IMR-90 (cell line): Measurements from ENCODE around the gene ASB4. TPM values are rescaled to one million over a fixed set of nuclear protein-coding genes. Genes with fewer than 3 reads are reported as not detected.
A peak's percentile ranks its signal among the peaks of the same experiment; 100 is the strongest.

Source experiments
- ATAC-seq: fragments of 200-7000 bp; cut with Tn5 transposase; 2 replicates; pipeline ENCODE4 v1.9.1; 2020; ENCODE audit warnings: low read depth, mild to moderate bottlenecking, moderate library complexity
- BruUV-seq: library from RNA; stranded (reverse); fragments of 400-500 nt; replicated peaks from 2 replicates; lab custom pipeline; 2021; lab: Mats Ljungman, UMichigan
- CTCF ChIA-PET: fragments of 300-600 bp; formaldehyde crosslinking; extraction: SDS; loops from one replicate; lab custom pipeline; 2021; ENCODE audit warnings: antibody characterized with exemption; lab: Yijun Ruan, JAX
- POLR2A ChIA-PET: fragments of 300-600 bp; sonication (Branson Sonifier 250); formaldehyde crosslinking; loops from one replicate; lab custom pipeline; 2022; ENCODE audit warnings: antibody characterized with exemption; ENCODE audit not compliant: unreplicated experiment; lab: Charles Lee
- DNase-seq: peaks from one replicate; pipeline ENCODE4 v3.0.0; 2013
- H2AFZ ChIP-seq: replicated peaks from 2 replicates; pipeline ENCODE3; 2013; ENCODE audit warnings: low read length, mild to moderate bottlenecking; ENCODE audit not compliant: poor library complexity
- H2AK5ac ChIP-seq: 2 replicates; pipeline ENCODE4 v1.6.1; 2013; ENCODE audit warnings: low read depth, low read length, inconsistent platforms
- H2AK9ac ChIP-seq: replicated peaks from 2 replicates; pipeline ENCODE3; 2013; ENCODE audit warnings: mild to moderate bottlenecking, low read depth, low read length, moderate library complexity; ENCODE audit not compliant: poor library complexity
- H2BK120ac ChIP-seq: 2 replicates; pipeline ENCODE4 v1.6.1; 2013; ENCODE audit warnings: low read depth, low read length, inconsistent platforms
- H2BK15ac ChIP-seq: 3 replicates; pipeline ENCODE4 v1.6.1; 2013; ENCODE audit warnings: low read depth, low read length, inconsistent platforms
- H2BK20ac ChIP-seq: 2 replicates; pipeline ENCODE4 v1.6.1; 2013; ENCODE audit warnings: low read depth, mild to moderate bottlenecking, inconsistent platforms, low read length, moderate library complexity
- H2BK5ac ChIP-seq: 2 replicates; pipeline ENCODE4 v1.6.1; 2013; ENCODE audit warnings: mild to moderate bottlenecking, low read depth, low read length, inconsistent platforms; ENCODE audit not compliant: poor library complexity, severe bottlenecking
- H3K14ac ChIP-seq: replicated peaks from 2 replicates; pipeline ENCODE4 v1.6.1; 2013; ENCODE audit warnings: low read depth, low read length, inconsistent platforms
- H3K18ac ChIP-seq: 2 replicates; pipeline ENCODE4 v1.6.1; 2013; ENCODE audit warnings: low read depth, low read length, control low read depth
- H3K23ac ChIP-seq: 2 replicates; pipeline ENCODE4 v1.6.1; 2013; ENCODE audit warnings: low read depth, low read length, inconsistent platforms
- H3K27ac ChIP-seq: 2 replicates; pipeline ENCODE4 v1.5.1; 2013; ENCODE audit warnings: mild to moderate bottlenecking, control low read depth, low read length; ENCODE audit not compliant: insufficient read depth
- H3K27me3 ChIP-seq: 2 replicates; pipeline ENCODE4 v1.6.1; 2013; ENCODE audit warnings: low read length; ENCODE audit not compliant: control insufficient read depth, insufficient read depth
- H3K36me3 ChIP-seq: 2 replicates; pipeline ENCODE4 v1.6.1; 2013; ENCODE audit warnings: low read length, mixed read lengths; ENCODE audit not compliant: control insufficient read depth, insufficient read depth
- H3K4ac ChIP-seq: 2 replicates; pipeline ENCODE4 v1.6.1; 2013; ENCODE audit warnings: low read depth, low read length, inconsistent platforms
- H3K4me1 ChIP-seq: 2 replicates; pipeline ENCODE4 v1.6.1; 2013; ENCODE audit warnings: low read length, mixed read lengths; ENCODE audit not compliant: control insufficient read depth, insufficient read depth
- H3K4me2 ChIP-seq: 2 replicates; pipeline ENCODE4 v1.6.1; 2013; ENCODE audit warnings: low read depth, mild to moderate bottlenecking, control low read depth, low read length, moderate library complexity
- H3K4me3 ChIP-seq: 2 replicates; pipeline ENCODE4 v1.5.1; 2013; ENCODE audit warnings: low read depth, mild to moderate bottlenecking, control low read depth, low read length, moderate library complexity; ENCODE audit not compliant: insufficient read depth
- H3K56ac ChIP-seq: 2 replicates; pipeline ENCODE4 v1.6.1; 2013; ENCODE audit warnings: low read length, inconsistent platforms; ENCODE audit not compliant: insufficient read depth; ENCODE audit errors: extremely low read depth
- H3K79me1 ChIP-seq, 2 experiments: 2 replicates each; pipeline ENCODE4 v1.6.1; 2013; ENCODE audit warnings: low read length in 2 of 2, inconsistent platforms in 1 of 2, low read depth in 1 of 2
- H3K9ac ChIP-seq: 2 replicates; pipeline ENCODE4 v1.6.1; 2013; ENCODE audit warnings: low read depth, low read length, control low read depth
- H3K9me1 ChIP-seq: 2 replicates; pipeline ENCODE4 v1.6.1; 2013; ENCODE audit warnings: low read length, inconsistent platforms; ENCODE audit not compliant: insufficient read depth
- H3K9me3 ChIP-seq: 2 replicates; pipeline ENCODE4 v1.6.1; 2013; ENCODE audit warnings: low read length; ENCODE audit not compliant: control insufficient read depth, insufficient read depth
- H4K20me1 ChIP-seq: 2 replicates; pipeline ENCODE4 v1.6.1; 2013; ENCODE audit warnings: low read length, inconsistent platforms; ENCODE audit not compliant: insufficient read depth
- H4K5ac ChIP-seq: 2 replicates; pipeline ENCODE4 v1.6.1; 2013; ENCODE audit warnings: mild to moderate bottlenecking, low read depth, low read length, control low read depth
- H4K8ac ChIP-seq, 2 experiments: 2 replicates each; pipeline ENCODE4 v1.6.1; 2013; ENCODE audit warnings: low read depth in 2 of 2, low read length in 2 of 2, control low read depth in 1 of 2, inconsistent platforms in 1 of 2
- H4K91ac ChIP-seq: 2 replicates; pipeline ENCODE4 v1.6.1; 2013; ENCODE audit warnings: low read depth, low read length, inconsistent platforms; ENCODE audit not compliant: insufficient read depth
- FOS ChIP-seq: fragments of 150-350 bp; IDR thresholded peaks from 2 replicates; pipeline ENCODE4 v1.6.1; 2016; ENCODE audit warnings: low read depth, low read length
- WGBS, 2 experiments: methylation state at CpG; one replicate each; pipeline versions ENCODE4 v1.1.5 to v1.1.7; 2013; ENCODE audit warnings: missing lambda C conversion rate in 2 of 2; ENCODE audit not compliant: insufficient read length in 1 of 2; ENCODE audit errors: extremely low coverage in 2 of 2; 5-methylcytosine and 5-hydroxymethylcytosine counted together
- dilution Hi-C: fragments of 300-500 bp; cut with HindIII; formaldehyde crosslinking; loops from one replicate; pipeline ENCODE4 v1.14.3; 2018; ENCODE audit warnings: low sequenced_read_pairs; ENCODE audit not compliant: unreplicated experiment
- in situ Hi-C: fragments of 300-500 bp; cut with MboI; formaldehyde crosslinking; loops from 3 replicates; pipeline ENCODE4 v1.14.3; 2019; ENCODE audit warnings: low sequenced_read_pairs, inconsistent platforms, mixed read lengths
- intact Hi-C: fragments of 100-400 bp; cut with micrococcal nuclease; formaldehyde crosslinking; loops from 2 replicates; pipeline ENCODE4 v1.10.0; 2022
- polyA plus RNA-seq, 3 experiments: library from polyadenylated mRNA; depleted of rRNA; stranded (reverse); fragments of >200 nt; gene quantifications; 2 replicates each; pipeline ENCODE4 v1.2.3, GENCODE V29; 2012; ENCODE audit warnings: low replicate concordance in 1 of 3
- total RNA-seq: library from RNA; depleted of rRNA; stranded (reverse); fragments of >200 nt; gene quantifications from 2 replicates; pipeline ENCODE4 v1.2.3, GENCODE V29; 2012

The ASB4 gene
- total and polyA plus RNA-seq, 2 of the 4 experiments (the other 2 are of a cell fraction) = not detected

GRCh38 chr7:95470452-95470851 is 15.3 kb upstream of the ASB4 start:
- in situ Hi-C loops = loop anchor here (10.0 kb wide), 2 partner anchors 276 to 1016 kb away; no protein-coding TSS in a partner anchor
- H3K56ac ChIP-seq = no peak overlapping the region
- no peaks in the 10 kb centered on the region for H3K9me1 ChIP-seq
- no peak overlapping the region for H3K14ac ChIP-seq
- dilution Hi-C loops = no loop called here
- H3K18ac ChIP-seq = no peak overlapping the region
- H4K91ac ChIP-seq = no peak overlapping the region
- intact Hi-C loops = no loop called here
- no peak overlapping the region for H3K4ac ChIP-seq
- no peak overlapping the region for H2AK5ac ChIP-seq
- no peak overlapping the region for H2AK9ac ChIP-seq
- no CpG with 5 or more reads among the region's 3 CpGs for WGBS, 2 experiments
- no peak overlapping the region for H3K9ac ChIP-seq
- peaks cover 15% of the 10 kb centered on the region for H3K27me3 ChIP-seq
- H2BK20ac ChIP-seq = no peak overlapping the region
- H4K20me1 ChIP-seq = no peaks in the 10 kb centered on the region
- no peak overlapping the region for H4K5ac ChIP-seq
- H3K36me3 ChIP-seq = no peaks in the 10 kb centered on the region
- ChIA-PET CTCF (no interaction called here), POLR2A (no interaction called here)
- H3K4me3 ChIP-seq = no peak overlapping the region
- H3K27ac ChIP-seq = no peak overlapping the region
- no peak overlapping the region for H4K8ac ChIP-seq
- no peak overlapping the region for H2AFZ ChIP-seq
- no peak for TF ChIP-seq FOS
- H2BK120ac ChIP-seq = no peak overlapping the region
- H2BK5ac ChIP-seq = no peak overlapping the region
- H3K9me3 ChIP-seq = no peaks in the 10 kb centered on the region
- ATAC-seq (no peak), DNase-seq (peak; percentile 16)
- H3K79me1 ChIP-seq = no peaks in the 10 kb centered on the region
- H3K23ac ChIP-seq = no peak overlapping the region
- H3K4me1 ChIP-seq = no peaks in the 10 kb centered on the region
- no peak overlapping the region for H3K4me2 ChIP-seq
- no peak overlapping the region for H2BK15ac ChIP-seq
- no TSS peak for BruUV-seq
